Ishikawa (cell line): ENCODE results near the gene PEAK1.

ENCODE experiments used
- CEBPB ChIP-seq: IDR thresholded peaks from 2 replicates; pipeline ENCODE4 v1.6.1; 2012
- CREB1 ChIP-seq: IDR thresholded peaks from 2 replicates; pipeline ENCODE4 v1.6.1; 2012; ENCODE audit warnings: low read depth
- EGR1 ChIP-seq: IDR thresholded peaks from 2 replicates; pipeline ENCODE4 v1.6.1; 2012
- EP300 ChIP-seq: IDR thresholded peaks from 2 replicates; pipeline ENCODE4 v1.6.1; 2012; ENCODE audit warnings: borderline replicate concordance
- FOXM1 ChIP-seq: IDR thresholded peaks from 2 replicates; pipeline ENCODE4 v1.6.1; 2012; ENCODE audit warnings: low read depth, borderline replicate concordance
- MAX ChIP-seq: IDR thresholded peaks from 2 replicates; pipeline ENCODE4 v1.6.1; 2012
- NFIC ChIP-seq: IDR thresholded peaks from 2 replicates; pipeline ENCODE4 v1.6.1; 2012
- RAD21 ChIP-seq: IDR thresholded peaks from 2 replicates; pipeline ENCODE4 v1.6.1; 2012; ENCODE audit warnings: low read depth
- REST ChIP-seq: IDR thresholded peaks from 2 replicates; pipeline ENCODE4 v1.6.1; 2012; ENCODE audit warnings: low read depth, mild to moderate bottlenecking
- TAF1 ChIP-seq: IDR thresholded peaks from 2 replicates; pipeline ENCODE4 v1.6.1; 2012; ENCODE audit warnings: low read depth, mild to moderate bottlenecking
- TCF12 ChIP-seq: IDR thresholded peaks from 2 replicates; pipeline ENCODE4 v1.6.1; 2012; ENCODE audit warnings: low read depth
- TEAD4 ChIP-seq: IDR thresholded peaks from 2 replicates; pipeline ENCODE4 v1.6.1; 2012
- USF1 ChIP-seq: IDR thresholded peaks from 2 replicates; pipeline ENCODE4 v1.6.1; 2012
- YY1 ChIP-seq: IDR thresholded peaks from 2 replicates; pipeline ENCODE4 v1.6.1; 2012; ENCODE audit warnings: low read depth
- ZBTB7A ChIP-seq: IDR thresholded peaks from 2 replicates; pipeline ENCODE4 v1.6.1; 2012; ENCODE audit warnings: low read depth

Gene PEAK1

GRCh38 chr15:77099741-77100463, 320.0 kb downstream of the PEAK1 start:
- TF ChIP-seq FOXM1 (no peak), USF1 (no peak), NFIC (no peak), YY1 (no peak), EGR1 (no peak), CREB1 (no peak), CEBPB (no peak), EP300 (no peak), TAF1 (no peak), TEAD4 (no peak), MAX (no peak), TCF12 (no peak), RAD21 (no peak), ZBTB7A (no peak)

- no peak for TF ChIP-seq CEBPB
- no peak for TF ChIP-seq FOXM1
- TF ChIP-seq EP300: no peak
- no peak for TF ChIP-seq EGR1
- TF ChIP-seq ZBTB7A: no peak
- TF ChIP-seq RAD21: no peak
- TF ChIP-seq CREB1: no peak
- no peak for TF ChIP-seq TCF12
- TF ChIP-seq NFIC: no peak
- no peak for TF ChIP-seq TAF1
- TF ChIP-seq YY1: no peak
- no peak for TF ChIP-seq USF1
- no peak for TF ChIP-seq REST
- no peak for TF ChIP-seq MAX
- no peak for TF ChIP-seq TEAD4
These were observed 321.3 kb downstream of the PEAK1 start for GRCh38 chr15:77098572-77098971.

GRCh38 chr15:77097921-77098320, 322.0 kb downstream of the PEAK1 start:
- TF ChIP-seq ZBTB7A: no peak
- no peak for TF ChIP-seq EGR1
- TF ChIP-seq TAF1: no peak
- no peak for TF ChIP-seq CEBPB
- no peak for TF ChIP-seq EP300
- no peak for TF ChIP-seq NFIC
- TF ChIP-seq CREB1: no peak
- TF ChIP-seq REST: no peak
- no peak for TF ChIP-seq RAD21
- TF ChIP-seq YY1: no peak

GRCh38 chr15:77097248-77097721, 322.6 kb downstream of the PEAK1 start:
- no peak for TF ChIP-seq EP300
- no peak for TF ChIP-seq USF1
- no peak for TF ChIP-seq TAF1
- no peak for TF ChIP-seq REST
- no peak for TF ChIP-seq YY1
- no peak for TF ChIP-seq MAX
- no peak for TF ChIP-seq ZBTB7A
- TF ChIP-seq NFIC: no peak
- no peak for TF ChIP-seq EGR1
